ENCODE data around the gene KLHL15. TPM values are rescaled to one million over a fixed set of nuclear protein-coding genes. Genes with fewer than 3 reads are reported as not detected.
A peak's percentile ranks its signal among the peaks of the same experiment; 100 is the strongest.

The KLHL15 gene
- 3.6 TPM in 2 replicates for total RNA-seq
- 0.91 and 1.4 TPM in 2 replicates for polyA plus RNA-seq
- 1.3 and 1.4 TPM in 2 replicates for polyA plus RNA-seq (2011; cell fraction: cytosol; rRNA removed)
- 2.8 and 4.1 TPM in 2 replicates for polyA plus RNA-seq (2011; cell fraction: nucleus; rRNA removed)
- polyA plus RNA-seq (2012): 1.9 and 2.4 TPM in 2 replicates
- polyA minus RNA-seq: 3.9 and 5.6 TPM in 2 replicates
- polyA minus RNA-seq (2011; cell fraction: cytosol; rRNA and poly(A)+ RNA removed): 17.2 TPM
- 5.2 and 7.9 TPM in 2 replicates for polyA minus RNA-seq (2011; cell fraction: nucleus; rRNA and poly(A)+ RNA removed)
- Bru-seq, nascent RNA: percentile 62 among the genes with signal in this experiment
- percentile 48 among the genes with signal in this experiment for BruChase-seq, experiment 1, labeled RNA remaining after a 6-hour chase
- BruChase-seq, experiment 2, labeled RNA remaining after a 2-hour chase: percentile 56 among the genes with signal in this experiment
- long read RNA-seq, partial matches to known transcripts: 2 of 2 reads
- long read RNA-seq, other reads (novel, unspliced or antisense): 0 of 2 reads

DNA sequence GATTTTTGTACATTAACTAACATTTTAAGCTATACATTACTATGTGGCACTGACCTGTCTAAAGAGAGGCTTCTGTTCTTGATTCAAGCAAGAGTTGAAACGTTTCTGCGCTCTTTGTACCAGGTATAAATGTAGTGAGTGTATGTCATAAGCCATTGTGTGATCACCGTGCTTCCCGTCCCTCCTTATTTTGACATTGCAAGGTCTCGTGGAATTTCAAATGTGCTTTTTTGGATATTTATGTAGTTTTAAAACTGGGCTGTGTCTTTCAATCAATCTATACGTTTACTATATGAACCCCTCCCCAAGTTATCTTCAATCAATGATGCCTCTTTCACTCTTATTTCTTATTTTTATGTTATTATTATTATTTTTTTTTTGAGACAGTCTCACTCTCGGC lies at the start of gene KLHL15:
TSS of gene KLHL15 (minus strand) at position 101 of the 400 bp plus-strand sequence. CDS start 20,493 bp downstream, outside the sequence.
- intact Hi-C loops (cut with micrococcal nuclease): loop anchor here (5.0 kb wide), 1 partner anchor 245 kb away; the partner anchor contains the start of gene SAT1
- peaks cover 8% of the 10 kb centered on the region for H3K4me1 ChIP-seq (ENCODE audit: control insufficient read depth, extremely low read depth, insufficient read depth, low read length)
- H3K9ac ChIP-seq (replicated peaks; ENCODE audit: extremely low read depth, insufficient read depth, low read length): peak within 1 kb of the TSS; percentile 86
- DNase-seq (ENCODE audit: low read depth, low spot score) (no peak), FAIRE-seq (peak; percentile 15)
- CTCF ChIA-PET: interaction anchor here (2.5 kb wide), 1 partner anchor 27 kb away, joined by 32 read pairs; the partner anchor contains the start of gene EIF2S3
- H3K9me1 ChIP-seq (replicated peaks; ENCODE audit: control insufficient read depth, extremely low read depth, insufficient read depth, low read length): no peaks in the 10 kb centered on the region
- peak within 1 kb of the TSS; percentile 62 for H2AFZ ChIP-seq (ENCODE audit: low read depth, low read length)
- TF ChIP-seq MYC (IDR thresholded peaks at IDR 0.05; ENCODE audit: low read depth, low read length): no peak
- no peak for TF ChIP-seq POLR2A (IDR thresholded peaks at IDR 0.05; ENCODE audit: low read depth, low read length)
- TF ChIP-seq JUN (IDR thresholded peaks at IDR 0.05; ENCODE audit: borderline replicate concordance, insufficient read depth, insufficient read length, low read depth): no peak
- TF ChIP-seq POLR2AphosphoS5 (IDR thresholded peaks at IDR 0.05; ENCODE audit: insufficient read depth, low read depth, low read length): no peak
- no peak for TF ChIP-seq FOS (IDR thresholded peaks at IDR 0.05; ENCODE audit: borderline replicate concordance, insufficient read depth, low read length)
- TF ChIP-seq, protein P1, sequence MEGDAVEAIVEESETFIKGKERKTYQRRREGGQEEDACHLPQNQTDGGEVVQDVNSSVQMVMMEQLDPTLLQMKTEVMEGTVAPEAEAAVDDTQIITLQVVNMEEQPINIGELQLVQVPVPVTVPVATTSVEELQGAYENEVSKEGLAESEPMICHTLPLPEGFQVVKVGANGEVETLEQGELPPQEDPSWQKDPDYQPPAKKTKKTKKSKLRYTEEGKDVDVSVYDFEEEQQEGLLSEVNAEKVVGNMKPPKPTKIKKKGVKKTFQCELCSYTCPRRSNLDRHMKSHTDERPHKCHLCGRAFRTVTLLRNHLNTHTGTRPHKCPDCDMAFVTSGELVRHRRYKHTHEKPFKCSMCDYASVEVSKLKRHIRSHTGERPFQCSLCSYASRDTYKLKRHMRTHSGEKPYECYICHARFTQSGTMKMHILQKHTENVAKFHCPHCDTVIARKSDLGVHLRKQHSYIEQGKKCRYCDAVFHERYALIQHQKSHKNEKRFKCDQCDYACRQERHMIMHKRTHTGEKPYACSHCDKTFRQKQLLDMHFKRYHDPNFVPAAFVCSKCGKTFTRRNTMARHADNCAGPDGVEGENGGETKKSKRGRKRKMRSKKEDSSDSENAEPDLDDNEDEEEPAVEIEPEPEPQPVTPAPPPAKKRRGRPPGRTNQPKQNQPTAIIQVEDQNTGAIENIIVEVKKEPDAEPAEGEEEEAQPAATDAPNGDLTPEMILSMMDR (IDR thresholded peaks at IDR 0.05; ENCODE audit: extremely low read depth in 1 of 2, insufficient read depth in 1 of 2, low read depth in 1 of 2, low read length in 2 of 2): no peak
- TF ChIP-seq GATA2 (IDR thresholded peaks at IDR 0.05; ENCODE audit: insufficient read depth, insufficient read length, low read depth, low read length): no peak
- TF ChIP-seq EZH2 (IDR thresholded peaks at IDR 0.05; ENCODE audit: borderline replicate concordance, low read depth, low read length, severe bottlenecking): no peak
- TF ChIP-seq MAX (IDR thresholded peaks at IDR 0.05; ENCODE audit: insufficient read depth, insufficient read length): no peak
- peaks cover 21% of the 10 kb centered on the region for H3K79me2 ChIP-seq (ENCODE audit: control insufficient read depth, insufficient read depth, low read length)
- peak within 1 kb of the TSS; percentile 86 for H3K4me2 ChIP-seq (ENCODE audit: insufficient read depth, low read length)
- peak within 1 kb of the TSS; percentile 13 to 49 (median 49) for H3K4me3 ChIP-seq (replicated peaks in 1 of 3; ENCODE audit: insufficient read depth in 1 of 3, low read depth in 1 of 3, low read length in 3 of 3)
- no peaks in the 10 kb centered on the region for H4K20me1 ChIP-seq (replicated peaks; ENCODE audit: control insufficient read depth, extremely low read depth, insufficient read depth, low read length)
- no peaks in the 10 kb centered on the region for H3K27me3 ChIP-seq (ENCODE audit: control insufficient read depth in 2 of 2, insufficient read depth in 2 of 2, low read length in 2 of 2)
- H3K27ac ChIP-seq (ENCODE audit: insufficient read depth, low read depth, low read length): peak within 1 kb of the TSS; percentile 90
- BruUV-seq (replicated peaks): no TSS peak
- H3K9me3 ChIP-seq (replicated peaks; ENCODE audit: control insufficient read depth, insufficient read depth, low read length): no peaks in the 10 kb centered on the region
- POLR2A ChIA-PET: no interaction called here
- dilution Hi-C loops (cut with MboI; ENCODE audit: extremely low pct_ligation_motif_present, low sequenced_read_pairs): no loop called here
- H3K36me3 ChIP-seq (ENCODE audit: control insufficient read depth in 2 of 2, extremely low read depth in 1 of 2, insufficient read depth in 2 of 2, low read length in 2 of 2): no peaks in the 10 kb centered on the region
